HG03571 (cell line): ENCODE results near the gene NOP9.

Source experiments
- ATAC-seq: cut with Tn5 transposase; IDR thresholded peaks from one replicate; pipeline ENCODE4 v1.9.1; 2021; ENCODE audit not compliant: unreplicated experiment

Gene NOP9

GRCh38 chr14:24307575-24308341 lies 8.1 kb downstream of the NOP9 start, which contains the start of gene CIDEB:
Gene CIDEB, minus strand, starts transcription at chr14:24307977. Its CDS starts 119 bp downstream, at chr14:24307858.
- ATAC-seq = no peak

GRCh38 chr14:24308342-24309124 lies 8.9 kb downstream of the NOP9 start:
- no peak for ATAC-seq

GRCh38 chr14:24309538-24310264 lies 10.1 kb downstream of the NOP9 start, which contains the start of gene LTB4R2:
Gene LTB4R2, plus strand, starts transcription at chr14:24310140. Its CDS starts 525 bp downstream, at chr14:24310665.
- ATAC-seq = no peak

- no peak for ATAC-seq
These were observed 10.6 kb downstream of the NOP9 start for GRCh38 chr14:24310265-24310645.

- ATAC-seq = peak; percentile 64
These were observed 11.3 kb downstream of the NOP9 start, which contains the start of gene LTB4R for GRCh38 chr14:24310646-24311604. Gene LTB4R, plus strand, starts transcription at chr14:24311502. Its CDS starts 4,150 bp downstream, at chr14:24315652.

- ATAC-seq = no peak
These were observed 12.4 kb downstream of the NOP9 start for GRCh38 chr14:24311837-24312615.

- no peak for ATAC-seq
These were observed 13.3 kb downstream of the NOP9 start for GRCh38 chr14:24312736-24313507.

- ATAC-seq = no peak
These were observed 14.3 kb downstream of the NOP9 start for GRCh38 chr14:24313913-24314312.

GRCh38 chr14:24314377-24315193 lies 14.9 kb downstream of the NOP9 start:
- no peak for ATAC-seq

GRCh38 chr14:24315243-24315806 lies 15.7 kb downstream of the NOP9 start:
- ATAC-seq = no peak

GRCh38 chr14:24315807-24316596 lies 16.4 kb downstream of the NOP9 start:
- ATAC-seq = no peak

- ATAC-seq = no peak
These were observed 16.9 kb downstream of the NOP9 start for GRCh38 chr14:24316597-24316950.

GRCh38 chr14:24317141-24317928 lies 17.7 kb downstream of the NOP9 start:
- no peak for ATAC-seq

GRCh38 chr14:24321212-24321975 lies 21.7 kb downstream of the NOP9 start:
- no peak for ATAC-seq

GRCh38 chr14:24322672-24323071 lies 23.0 kb downstream of the NOP9 start:
- ATAC-seq = no peak
